HL-60 (cell line): ENCODE results near the gene CCL14.

Experiments
- REST ChIP-seq: IDR thresholded peaks from 2 replicates; pipeline ENCODE4 v1.6.1; 2012; ENCODE audit warnings: low read depth; ENCODE audit not compliant: insufficient replicate concordance
- TF ChIP-seq, protein P1 (sequence below): IDR thresholded peaks from one replicate; pipeline ENCODE4 v1.5.1; 2011; ENCODE audit warnings: low read length, control low read depth, inconsistent platforms; ENCODE audit not compliant: insufficient read depth

DNA sequence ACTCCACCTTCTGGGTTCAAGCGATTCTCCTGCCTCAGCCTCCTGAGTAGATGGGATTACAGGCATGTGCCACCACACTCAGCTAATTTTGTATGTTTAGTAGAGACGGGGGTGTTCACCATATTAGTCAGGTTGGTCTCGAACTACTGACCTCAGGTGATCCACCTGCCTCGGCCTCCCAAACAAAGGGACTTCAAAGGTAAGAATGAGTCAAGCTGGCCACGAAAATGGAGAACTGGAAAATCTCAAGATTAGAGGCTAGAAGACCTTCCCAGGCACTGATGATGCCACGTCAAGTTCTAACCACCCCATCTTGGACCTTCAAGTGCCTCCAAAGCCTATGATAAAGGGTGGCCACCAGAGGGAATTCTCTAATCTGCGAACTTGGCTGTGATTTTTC, 16.1 kb upstream of the CCL14 start:
- TF ChIP-seq, protein P1, sequence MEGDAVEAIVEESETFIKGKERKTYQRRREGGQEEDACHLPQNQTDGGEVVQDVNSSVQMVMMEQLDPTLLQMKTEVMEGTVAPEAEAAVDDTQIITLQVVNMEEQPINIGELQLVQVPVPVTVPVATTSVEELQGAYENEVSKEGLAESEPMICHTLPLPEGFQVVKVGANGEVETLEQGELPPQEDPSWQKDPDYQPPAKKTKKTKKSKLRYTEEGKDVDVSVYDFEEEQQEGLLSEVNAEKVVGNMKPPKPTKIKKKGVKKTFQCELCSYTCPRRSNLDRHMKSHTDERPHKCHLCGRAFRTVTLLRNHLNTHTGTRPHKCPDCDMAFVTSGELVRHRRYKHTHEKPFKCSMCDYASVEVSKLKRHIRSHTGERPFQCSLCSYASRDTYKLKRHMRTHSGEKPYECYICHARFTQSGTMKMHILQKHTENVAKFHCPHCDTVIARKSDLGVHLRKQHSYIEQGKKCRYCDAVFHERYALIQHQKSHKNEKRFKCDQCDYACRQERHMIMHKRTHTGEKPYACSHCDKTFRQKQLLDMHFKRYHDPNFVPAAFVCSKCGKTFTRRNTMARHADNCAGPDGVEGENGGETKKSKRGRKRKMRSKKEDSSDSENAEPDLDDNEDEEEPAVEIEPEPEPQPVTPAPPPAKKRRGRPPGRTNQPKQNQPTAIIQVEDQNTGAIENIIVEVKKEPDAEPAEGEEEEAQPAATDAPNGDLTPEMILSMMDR, result no peak
- TF ChIP-seq REST, result no peak
